ENCODE measurements around the gene CPNE4. TPM values are rescaled to one million over a fixed set of nuclear protein-coding genes. Genes with fewer than 3 reads are reported as not detected.

The CPNE4 gene
- total RNA-seq, 1 donor from 2014 or later, result not detected

DNA sequence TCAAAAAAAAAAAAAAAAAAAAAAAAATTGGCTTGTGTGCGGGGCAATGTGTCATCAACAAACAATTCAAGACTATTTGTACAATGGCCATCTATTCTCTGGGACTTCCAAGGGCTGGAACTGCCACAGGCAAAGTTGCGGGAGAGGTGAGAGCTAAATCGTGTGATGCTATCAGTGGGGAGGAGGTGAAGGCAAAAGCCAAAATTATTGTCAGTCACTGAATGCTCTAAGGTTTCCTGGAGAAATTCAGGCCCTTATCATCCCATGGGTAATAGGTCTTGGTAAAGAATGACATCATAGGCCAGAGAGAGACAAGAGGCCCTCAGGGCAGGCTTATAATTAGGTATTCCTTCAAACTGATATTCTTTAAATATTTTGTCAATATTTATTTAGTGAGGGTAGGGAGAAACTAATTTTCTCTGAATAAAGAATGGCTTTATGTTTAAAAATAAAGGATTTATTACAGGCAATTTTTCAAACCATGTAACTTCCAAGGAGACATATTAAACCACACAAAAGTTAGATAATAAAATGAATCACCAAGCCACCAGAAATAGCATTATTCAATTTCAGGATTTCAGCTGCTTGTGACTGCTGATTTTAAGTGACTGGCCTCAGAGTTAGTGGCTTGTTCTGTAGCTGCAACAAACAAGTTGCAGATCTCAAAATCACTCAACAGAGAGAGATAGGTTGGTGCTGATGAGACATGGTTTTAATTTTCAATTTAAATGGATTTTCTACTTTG is 305.7 kb downstream of the CPNE4 start:
- no peaks in the 10 kb centered on the region for H3K27me3 Mint-ChIP-seq (ENCODE audit: unreplicated experiment)
- H3K36me3 Mint-ChIP-seq (ENCODE audit: unreplicated experiment), result no peaks in the 10 kb centered on the region
- no peak for DNase-seq (ENCODE audit: extremely low spot score, unreplicated experiment)
- no peak overlapping the region for H3K4me3 Mint-ChIP-seq (ENCODE audit: unreplicated experiment)
- no peaks in the 10 kb centered on the region for H3K4me1 Mint-ChIP-seq (ENCODE audit: unreplicated experiment)
- no peak for TF ChIP-seq CTCF (IDR thresholded peaks at IDR 0.05)
- no peak overlapping the region for H3K27ac Mint-ChIP-seq (ENCODE audit: unreplicated experiment)
- H3K9me3 Mint-ChIP-seq (ENCODE audit: unreplicated experiment), result peaks cover 3% of the 10 kb centered on the region

GRCh38 chr3:131725414-131725813 is 309.4 kb downstream of the CPNE4 start:
- H3K27ac Mint-ChIP-seq (ENCODE audit: unreplicated experiment), result no peak overlapping the region
- no peak for TF ChIP-seq CTCF (IDR thresholded peaks at IDR 0.05)
- H3K4me3 Mint-ChIP-seq (ENCODE audit: unreplicated experiment), result no peak overlapping the region
- no peaks in the 10 kb centered on the region for H3K9me3 Mint-ChIP-seq (ENCODE audit: unreplicated experiment)
- no peaks in the 10 kb centered on the region for H3K27me3 Mint-ChIP-seq (ENCODE audit: unreplicated experiment)
- H3K4me1 Mint-ChIP-seq (ENCODE audit: unreplicated experiment), result no peaks in the 10 kb centered on the region
- DNase-seq (ENCODE audit: extremely low spot score, unreplicated experiment), result no peak
- H3K36me3 Mint-ChIP-seq (ENCODE audit: unreplicated experiment), result no peaks in the 10 kb centered on the region

- no peak for TF ChIP-seq CTCF (IDR thresholded peaks at IDR 0.05)
- Mint-ChIP-seq H3K36me3 (ENCODE audit: unreplicated experiment) (no peaks in the 10 kb centered on the region), H3K4me1 (ENCODE audit: unreplicated experiment) (no peaks in the 10 kb centered on the region), H3K4me3 (ENCODE audit: unreplicated experiment) (no peak overlapping the region), H3K27me3 (ENCODE audit: unreplicated experiment) (no peaks in the 10 kb centered on the region), H3K27ac (ENCODE audit: unreplicated experiment) (no peak overlapping the region), H3K9me3 (ENCODE audit: unreplicated experiment) (no peaks in the 10 kb centered on the region)
- no peak for DNase-seq (ENCODE audit: extremely low spot score, unreplicated experiment)
These were observed 311.5 kb downstream of the CPNE4 start for GRCh38 chr3:131723343-131723742.

- TF ChIP-seq CTCF (IDR thresholded peaks at IDR 0.05), result no peak
- no peaks in the 10 kb centered on the region for H3K36me3 Mint-ChIP-seq (ENCODE audit: unreplicated experiment)
- H3K4me1 Mint-ChIP-seq (ENCODE audit: unreplicated experiment), result no peaks in the 10 kb centered on the region
- H3K27me3 Mint-ChIP-seq (ENCODE audit: unreplicated experiment), result no peaks in the 10 kb centered on the region
- no peak overlapping the region for H3K4me3 Mint-ChIP-seq (ENCODE audit: unreplicated experiment)
- no peak for DNase-seq (ENCODE audit: extremely low spot score, unreplicated experiment)
- H3K9me3 Mint-ChIP-seq (ENCODE audit: unreplicated experiment), result no peaks in the 10 kb centered on the region
- H3K27ac Mint-ChIP-seq (ENCODE audit: unreplicated experiment), result no peak overlapping the region
These were observed 317.3 kb downstream of the CPNE4 start for GRCh38 chr3:131717493-131717892.

- no peak for TF ChIP-seq CTCF (IDR thresholded peaks at IDR 0.05)
- no peak for DNase-seq (ENCODE audit: extremely low spot score, unreplicated experiment)
- Mint-ChIP-seq H3K27me3 (ENCODE audit: unreplicated experiment) (no peaks in the 10 kb centered on the region), H3K4me3 (ENCODE audit: unreplicated experiment) (no peak overlapping the region), H3K9me3 (ENCODE audit: unreplicated experiment) (no peaks in the 10 kb centered on the region), H3K36me3 (ENCODE audit: unreplicated experiment) (no peaks in the 10 kb centered on the region), H3K4me1 (ENCODE audit: unreplicated experiment) (no peaks in the 10 kb centered on the region), H3K27ac (ENCODE audit: unreplicated experiment) (no peak overlapping the region)
These were observed 317.9 kb downstream of the CPNE4 start for GRCh38 chr3:131716943-131717342.

Measured in osteocyte (in vitro differentiated cells).